ENCODE results near the gene SLC12A8. TPM values are rescaled to one million over a fixed set of nuclear protein-coding genes. Genes with fewer than 3 reads are reported as not detected.
A peak's percentile ranks its signal among the peaks of the same experiment; 100 is the strongest.

The SLC12A8 gene
- total and polyA plus RNA-seq, 9 of the 15 experiments (the other 6 are each of a cell fraction or from before 2014, with no cell fraction given): 0.04 to 0.33 (median 0.09) TPM; not detected in 4

DNA sequence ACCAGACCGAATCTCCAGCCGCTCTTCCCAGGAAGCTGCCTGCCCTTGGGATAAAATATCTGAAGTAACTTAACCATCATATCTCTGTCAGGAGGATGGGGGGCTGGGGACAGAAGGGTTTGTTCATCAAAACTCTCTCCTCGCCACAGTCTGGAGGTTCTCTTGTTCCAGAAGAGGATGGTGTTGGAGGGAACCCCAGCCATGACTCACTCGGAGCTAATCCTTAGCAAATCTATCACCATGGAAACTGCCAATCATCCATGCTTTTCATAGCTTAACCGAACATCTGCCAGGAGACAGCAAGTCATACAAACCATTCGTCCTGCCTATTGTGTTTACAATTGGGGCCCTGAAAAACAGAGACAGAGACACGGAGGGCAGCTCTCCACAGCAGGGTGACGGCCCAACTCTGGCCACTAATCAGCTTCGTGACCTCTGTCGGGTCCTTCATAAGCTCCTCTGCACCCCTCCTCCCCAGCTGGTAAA is 83.0 kb downstream of the SLC12A8 start (continued):
- no peak for TF ChIP-seq ZNF354B (CRISPR knock-in tag; IDR thresholded peaks at IDR 0.05)
- TF ChIP-seq ZNF311 (CRISPR knock-in tag; IDR thresholded peaks at IDR 0.05): no peak
- peak; percentile 84 for TF ChIP-seq RFX1 (IDR thresholded peaks at IDR 0.05)
- TF ChIP-seq PBX2 (CRISPR knock-in tag; IDR thresholded peaks at IDR 0.05; ENCODE audit: low read depth): no peak
- peak; percentile 63 for TF ChIP-seq PBX2 (tag; conservative IDR thresholded peaks at IDR 0.05; ENCODE audit: low read depth)

GRCh38 chr3:125128861-125129501 is 83.6 kb downstream of the SLC12A8 start:
- no peaks in the 10 kb centered on the region for H4K20me1 ChIP-seq (replicated peaks; ENCODE audit: control insufficient read depth, insufficient read depth, low read length)
- H3K9me1 ChIP-seq (ENCODE audit: control insufficient read depth, insufficient read depth, low read length): no peaks in the 10 kb centered on the region
- no TSS peak for BruUV-seq (replicated peaks)
- TF ChIP-seq NR2C1 (IDR thresholded peaks at IDR 0.05) (no peak), NR2C1 (tag; IDR thresholded peaks at IDR 0.05) (peak; percentile 40; the same call in 1 of the 2 replicates), SAFB (IDR thresholded peaks at IDR 0.05; ENCODE audit: borderline replicate concordance, low read depth, low read length) (no peak)
- FAIRE-seq: no peak
- in situ Hi-C loops (cut with MboI) (no loop called here), intact Hi-C loops (cut with micrococcal nuclease) (no loop called here)
- H3K4me2 ChIP-seq (ENCODE audit: insufficient read depth, low read length): no peak overlapping the region
- H2AFZ ChIP-seq (ENCODE audit: low read depth, low read length): no peak overlapping the region
- ChIA-PET CTCF (ENCODE audit: low intra/inter-chr PET ratio) (no interaction called here), POLR2A (interaction anchor here (0.6 to 0.7 kb wide), 2 partner anchors 37 to 1986 kb away, joined by 3 to 7 read pairs; no protein-coding TSS in a partner anchor)
- H3K4me3 ChIP-seq: no peak overlapping the region
- peaks cover 0 to 5% of the 10 kb centered on the region in 2 experiments; a peak in 2 of 5 replicates for H3K4me1 ChIP-seq (replicated peaks in 1 of 2; ENCODE audit: control insufficient read depth in 2 of 2, insufficient read depth in 2 of 2, low read length in 2 of 2)
- no peak for ATAC-seq
- DNase-seq (ENCODE audit: extremely low read depth in 1 of 4, low spot score in 3 of 4): peak in 2 of 4 experiments; percentile 8 to 16
- H3K27me3 ChIP-seq (ENCODE audit: control insufficient read depth in 2 of 2, insufficient read depth in 2 of 2, low read length in 2 of 2): peaks cover 3 to 11% of the 10 kb centered on the region in 2 experiments; a peak in 2 of 5 replicates
- no peak overlapping the region for H3K27ac ChIP-seq (ENCODE audit: extremely low read depth, low read depth, low read length)
- 0% methylated on average over 2 of the region's 3 CpGs for WGBS (ENCODE audit: insufficient coverage, low coverage, missing lambda C conversion rate)
- H3K9me3 ChIP-seq (replicated peaks; ENCODE audit: control insufficient read depth, insufficient read depth, low read depth, low read length): no peaks in the 10 kb centered on the region
- no peaks in the 10 kb centered on the region for H3K79me2 ChIP-seq (ENCODE audit: control insufficient read depth, insufficient read depth, low read length)
- H3K36me3 ChIP-seq (ENCODE audit: control insufficient read depth, insufficient read depth, low read length): no peaks in the 10 kb centered on the region
- no peak overlapping the region for H3K9ac ChIP-seq (ENCODE audit: insufficient read depth in 1 of 2, low read depth in 2 of 2, low read length in 2 of 2)
